KMS-11 (cell line): ENCODE data around the gene TRIM71.
A peak's percentile ranks its signal among the peaks of the same experiment; 100 is the strongest.

Experiments
- H2AFZ ChIP-seq: fragments of 200-600 bp; sonication (generic); 2 replicates; pipeline ENCODE4 v1.6.1; 2016; ENCODE audit warnings: antibody characterized with exemption, mixed run types, low read depth
- H3K27ac ChIP-seq: fragments of 200-600 bp; sonication (generic); 2 replicates; pipeline ENCODE4 v1.6.1; 2016; ENCODE audit warnings: mild to moderate bottlenecking, mixed run types
- H3K27me3 ChIP-seq: fragments of 200-600 bp; sonication (generic); 2 replicates; pipeline ENCODE4 v1.6.1; 2017; ENCODE audit warnings: mild to moderate bottlenecking, low read depth, mixed run types, moderate library complexity; ENCODE audit not compliant: insufficient read depth
- H3K36me3 ChIP-seq: fragments of 200-600 bp; sonication (generic); 2 replicates; pipeline ENCODE4 v1.6.1; 2017; ENCODE audit warnings: mild to moderate bottlenecking, mixed run types; ENCODE audit not compliant: insufficient read depth
- H3K4me1 ChIP-seq: fragments of 200-600 bp; sonication (generic); 2 replicates; pipeline ENCODE4 v1.6.1; 2016; ENCODE audit warnings: mild to moderate bottlenecking, low read depth, mixed run types; ENCODE audit not compliant: poor library complexity, severe bottlenecking
- H3K4me2 ChIP-seq: fragments of 200-600 bp; sonication (generic); 2 replicates; pipeline ENCODE4 v1.7.0; 2016; ENCODE audit warnings: mild to moderate bottlenecking, mixed run types
- H3K4me3 ChIP-seq: fragments of 200-600 bp; sonication (generic); IDR thresholded peaks from 2 replicates; pipeline ENCODE4 v1.6.1; 2017; ENCODE audit warnings: low read depth, low read length, mixed read lengths; ENCODE audit not compliant: insufficient read depth
- H3K79me2 ChIP-seq: fragments of 200-600 bp; sonication (generic); 2 replicates; pipeline ENCODE4 v1.6.1; 2016; ENCODE audit warnings: low read depth, mixed run types; ENCODE audit not compliant: insufficient read depth
- H3K9ac ChIP-seq: fragments of 200-600 bp; sonication (generic); 2 replicates; pipeline ENCODE4 v1.6.1; 2016; ENCODE audit warnings: mild to moderate bottlenecking, mixed run types
- H4K20me1 ChIP-seq: fragments of 200-600 bp; sonication (generic); 2 replicates; pipeline ENCODE4 v1.6.1; 2016; ENCODE audit warnings: mild to moderate bottlenecking, mixed run types; ENCODE audit not compliant: insufficient read depth
- TF ChIP-seq, protein P1 (sequence below): fragments of 200-600 bp; sonication (generic); conservative IDR thresholded peaks from 2 replicates; pipeline ENCODE4 v1.6.1; 2017; ENCODE audit warnings: low read depth, mild to moderate bottlenecking, antibody characterized with exemption, low read length, moderate library complexity, mixed read lengths

The TRIM71 gene

DNA sequence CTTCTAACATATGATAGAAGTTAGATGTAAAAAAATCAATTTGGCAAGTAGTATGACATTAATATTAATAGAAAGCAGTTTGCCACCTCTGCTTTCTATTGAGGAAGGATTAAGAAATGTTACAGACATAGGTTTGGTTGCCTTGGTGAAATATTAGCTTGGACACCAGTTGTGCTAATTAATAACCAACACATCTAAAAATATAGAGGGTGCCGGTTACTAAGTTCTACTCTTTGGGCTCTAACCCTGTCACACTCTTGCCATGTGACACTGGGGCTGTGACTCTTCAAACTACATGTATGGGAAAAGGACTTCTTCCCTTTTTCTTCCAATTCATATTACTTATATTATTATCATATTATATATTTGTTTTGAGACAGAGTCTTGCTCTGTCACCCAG lies 64.4 kb downstream of the TRIM71 start:
- no peaks in the 10 kb centered on the region for H4K20me1 ChIP-seq
- H3K27me3 ChIP-seq = no peaks in the 10 kb centered on the region
- no peak overlapping the region for H3K4me3 ChIP-seq
- H3K4me1 ChIP-seq = peaks cover 80% of the 10 kb centered on the region
- H3K27ac ChIP-seq = no peak overlapping the region; the same call in 1 of the 2 replicates
- H2AFZ ChIP-seq = no peak overlapping the region
- no peaks in the 10 kb centered on the region for H3K79me2 ChIP-seq
- no peaks in the 10 kb centered on the region for H3K36me3 ChIP-seq
- H3K9ac ChIP-seq = no peak overlapping the region
- TF ChIP-seq, protein P1, sequence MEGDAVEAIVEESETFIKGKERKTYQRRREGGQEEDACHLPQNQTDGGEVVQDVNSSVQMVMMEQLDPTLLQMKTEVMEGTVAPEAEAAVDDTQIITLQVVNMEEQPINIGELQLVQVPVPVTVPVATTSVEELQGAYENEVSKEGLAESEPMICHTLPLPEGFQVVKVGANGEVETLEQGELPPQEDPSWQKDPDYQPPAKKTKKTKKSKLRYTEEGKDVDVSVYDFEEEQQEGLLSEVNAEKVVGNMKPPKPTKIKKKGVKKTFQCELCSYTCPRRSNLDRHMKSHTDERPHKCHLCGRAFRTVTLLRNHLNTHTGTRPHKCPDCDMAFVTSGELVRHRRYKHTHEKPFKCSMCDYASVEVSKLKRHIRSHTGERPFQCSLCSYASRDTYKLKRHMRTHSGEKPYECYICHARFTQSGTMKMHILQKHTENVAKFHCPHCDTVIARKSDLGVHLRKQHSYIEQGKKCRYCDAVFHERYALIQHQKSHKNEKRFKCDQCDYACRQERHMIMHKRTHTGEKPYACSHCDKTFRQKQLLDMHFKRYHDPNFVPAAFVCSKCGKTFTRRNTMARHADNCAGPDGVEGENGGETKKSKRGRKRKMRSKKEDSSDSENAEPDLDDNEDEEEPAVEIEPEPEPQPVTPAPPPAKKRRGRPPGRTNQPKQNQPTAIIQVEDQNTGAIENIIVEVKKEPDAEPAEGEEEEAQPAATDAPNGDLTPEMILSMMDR = no peak
- no peak overlapping the region for H3K4me2 ChIP-seq

DNA sequence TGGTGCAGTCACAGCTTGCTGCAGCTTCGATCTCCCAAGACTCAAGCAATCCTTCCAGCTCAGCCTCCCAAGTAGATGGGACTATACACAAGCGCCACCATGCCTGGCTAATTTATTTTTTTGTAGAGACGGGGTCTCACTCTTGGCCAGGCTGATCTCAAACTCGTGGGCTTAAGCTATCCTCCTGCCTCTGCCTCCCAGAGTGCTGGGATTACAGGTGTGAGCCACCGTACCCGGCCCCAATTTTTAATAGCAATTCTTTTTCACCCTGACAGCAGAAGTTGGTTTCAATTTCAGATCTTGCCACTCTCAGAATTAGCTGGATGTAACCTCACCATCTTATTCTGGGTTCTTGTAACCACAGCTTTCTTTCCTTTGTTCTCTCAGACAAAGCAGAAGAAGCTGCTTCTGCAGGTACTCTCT lies 64.8 kb downstream of the TRIM71 start:
- Histone ChIP-seq H3K79me2 (no peaks in the 10 kb centered on the region), H2AFZ (no peak overlapping the region), H3K4me1 (peaks cover 84% of the 10 kb centered on the region), H3K4me3 (no peak overlapping the region), H3K4me2 (peak overlapping the region; percentile 85; the same call in 1 of the 2 replicates), H3K27ac (peak overlapping the region; percentile 50; the same call in 1 of the 2 replicates), H3K36me3 (no peaks in the 10 kb centered on the region), H3K27me3 (no peaks in the 10 kb centered on the region), H4K20me1 (no peaks in the 10 kb centered on the region), H3K9ac (no peak overlapping the region)
- TF ChIP-seq, protein P1 = no peak

DNA sequence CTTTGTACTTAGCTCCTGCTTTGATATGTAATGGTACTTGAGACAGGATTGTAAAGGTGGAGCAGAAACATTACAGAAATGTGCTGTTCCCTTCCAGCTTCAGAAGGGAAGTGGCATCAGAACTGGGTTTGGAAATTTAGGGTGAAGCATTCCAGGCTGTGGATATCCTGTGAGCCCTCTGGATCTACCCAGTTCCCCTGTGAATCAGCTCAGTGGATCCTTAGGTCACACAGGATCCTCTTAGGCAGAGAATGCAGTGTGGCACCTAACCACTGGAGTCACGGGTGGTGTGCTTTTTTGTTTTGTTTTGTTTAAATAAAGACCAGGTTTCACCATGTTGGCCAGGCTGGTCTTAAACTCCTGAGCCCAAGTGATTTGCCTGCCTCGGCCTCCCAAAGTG lies 66.0 kb downstream of the TRIM71 start:
- Histone ChIP-seq H4K20me1 (no peaks in the 10 kb centered on the region), H3K9ac (no peak overlapping the region), H3K27ac (peak overlapping the region; percentile 50), H3K36me3 (no peaks in the 10 kb centered on the region), H3K4me1 (peaks cover 96% of the 10 kb centered on the region), H3K79me2 (no peaks in the 10 kb centered on the region), H3K27me3 (no peaks in the 10 kb centered on the region), H2AFZ (no peak overlapping the region), H3K4me3 (no peak overlapping the region), H3K4me2 (peak overlapping the region; percentile 85)
- TF ChIP-seq, protein P1 = no peak

DNA sequence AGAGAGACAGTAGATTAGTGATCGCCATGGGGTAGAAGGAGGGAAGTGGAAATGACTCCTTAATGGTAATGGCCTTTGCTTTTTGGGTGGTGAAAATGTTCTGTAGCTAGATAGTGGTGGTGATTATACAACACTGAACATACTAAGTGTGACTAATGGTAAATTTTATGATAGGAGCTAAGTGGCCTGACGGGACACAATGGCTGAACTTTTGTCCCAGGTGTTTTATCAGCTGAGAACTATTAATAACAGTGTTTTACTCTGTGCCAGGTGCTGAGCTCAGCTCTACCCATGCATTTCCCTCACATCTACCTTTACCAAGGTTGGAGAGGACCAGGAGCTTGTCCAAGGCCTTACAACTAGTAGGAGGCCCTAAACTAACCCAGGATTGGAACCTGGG lies 66.8 kb downstream of the TRIM71 start:
- Histone ChIP-seq H3K27me3 (no peaks in the 10 kb centered on the region), H3K9ac (no peak overlapping the region), H3K36me3 (no peaks in the 10 kb centered on the region), H2AFZ (no peak overlapping the region), H3K4me3 (no peak overlapping the region), H3K27ac (no peak overlapping the region; the same call in 1 of the 2 replicates), H3K79me2 (no peaks in the 10 kb centered on the region), H4K20me1 (no peaks in the 10 kb centered on the region), H3K4me1 (peaks cover 97% of the 10 kb centered on the region), H3K4me2 (peak overlapping the region; percentile 85; the same call in 1 of the 2 replicates)
- TF ChIP-seq, protein P1 = no peak
